Heart left ventricle (tissue), 16 donors: Measurements from ENCODE around the gene PGGT1B. TPM values are rescaled to one million over a fixed set of nuclear protein-coding genes. Genes with fewer than 3 reads are reported as not detected.

ENCODE experiments used
- ATAC-seq, 4 donors: fragments of 200-7000 bp; cut with Tn5 transposase; one replicate each; pipeline ENCODE4 v1.9.1; 2020 to 2022; ENCODE audit warnings: moderate library complexity in 4 of 4, mild to moderate bottlenecking in 3 of 4, moderate number of reproducible peaks in 1 of 4
- DNase-seq, 5 donors: peaks; one replicate each; pipeline ENCODE4 v3.0.0-alpha.2; 2020
- H3K27ac ChIP-seq, 12 donors: fragments of 200-600 bp; sonication (generic) in 4 of 12; one replicate each; pipeline versions ENCODE4 v1.5.0 to v1.8.0; 2016 to 2022; ENCODE audit warnings: mild to moderate bottlenecking in 2 of 12
- H3K27me3 ChIP-seq, 9 donors: fragments of 200-600 bp; sonication (generic) in 2 of 9; one replicate each; pipeline versions ENCODE4 v1.5.1 to v1.8.0; 2016 to 2022; ENCODE audit warnings: mild to moderate bottlenecking in 3 of 9
- H3K36me3 ChIP-seq, 9 donors: fragments of 200-600 bp; sonication (generic) in 2 of 9; one replicate each; pipeline versions ENCODE4 v1.5.0 to v1.8.0; 2018 to 2022; ENCODE audit warnings: mild to moderate bottlenecking in 2 of 9
- H3K4me1 ChIP-seq, 12 donors: fragments of 200-600 bp; sonication (generic) in 4 of 12; one replicate each; pipeline versions ENCODE4 v1.5.0 to v1.8.0; 2016 to 2022; ENCODE audit warnings: mild to moderate bottlenecking in 3 of 12
- H3K4me3 ChIP-seq, 12 donors: fragments of 200-600 bp; sonication (generic) in 4 of 12; one replicate each; pipeline versions ENCODE4 v1.5.0 to v1.8.0; 2017 to 2022; ENCODE audit warnings: mild to moderate bottlenecking in 9 of 12, moderate library complexity in 4 of 12
- H3K9me3 ChIP-seq, 12 donors: fragments of 200-600 bp; sonication (generic) in 4 of 12; one replicate each; pipeline versions ENCODE4 v1.5.0 to v1.8.0; 2016 to 2022; ENCODE audit warnings: mild to moderate bottlenecking in 1 of 12
- POLR2A ChIP-seq, 2 donors: fragments of 450-650 bp; IDR thresholded peaks; one replicate each; pipeline ENCODE4 v1.6.1; 2017; ENCODE audit warnings: antibody characterized with exemption in 2 of 2, mild to moderate bottlenecking in 2 of 2, moderate library complexity in 2 of 2
- WGBS, 4 donors: extraction: QIAGEN DNeasy Blood & Tissue Kit in 2 of 4; methylation state at CpG; one replicate each; pipeline versions ENCODE4 v1.1.5 to v1.1.7; 2013 to 2018; 5-methylcytosine and 5-hydroxymethylcytosine counted together
- intact Hi-C, 10 donors: fragments of 100-400 bp; cut with DNase I; formaldehyde crosslinking; loops; one replicate each; pipeline versions ENCODE4 v1.11.1 to v1.14.2; 2022
- polyA plus RNA-seq, 2 donors: library from polyadenylated mRNA; stranded (reverse); fragments of 200-250 nt; gene quantifications; one replicate each; pipeline ENCODE4 v1.2.3, GENCODE V29; 2013
- total RNA-seq, 9 donors: library from RNA; depleted of rRNA in 2 of 9; stranded (reverse); fragments of >200 nt in 2 of 9; fragmentation: NEBNext Ultra II Directional in 3 of 9; extraction: Animal tissue kit (Norgen Biotek cat#: 25700) in 3 of 9; gene quantifications; one replicate each; pipeline versions ENCODE4 v1.1.0 to v1.2.4, GENCODE V29; 2016 to 2023
- TF ChIP-seq, protein P1 (sequence below), 12 donors: fragments of 200-600 bp; sonication (generic) in 4 of 12; IDR thresholded peaks; one replicate each; pipeline versions ENCODE4 v1.5.0 to v1.8.0; 2018 to 2022; ENCODE audit warnings: antibody characterized with exemption in 12 of 12, mild to moderate bottlenecking in 5 of 12
- donor health status: ischemic (EF 13 %, LVEDD 7.1; RV severe dilation, severe dysfunction).
- donor health status: healthy with polysubstance abuse.
- donor health status: DM: no; HTN: yes; CAD: no.
- donor health status: DM: no; HTN: no; CAD: no.
- donor health status: ischemic (EF 25% LVEDD 6.9; RV normal size, moderate dysfunction).
- donor health status: ischemic (EF 25% LVEDD 5.7; RV mildly dilated, moderate dysfunction).
- donor health status: healthy.
- donor health status: DM: yes; HTN: yes; CAD: no.
- donor health status: ischemic (EF 35%, LVEDD 5.7; RV mildly dilated, moderate dysfunction).
- donor health status: nonischemic (EF 11% LVEDD 7.7; RV severe dilation, severe dysfunction).
- donor health status: DM: yes; HTN: yes; CAD: no.
- donor health status: PGD.
- donor health status: ischemic (EF 29% LVEDD 5.4; RV normal size, mild dysfunction).
- donor health status: nonischemic (EF 23%, LVEDD 6.1; RV moderate dilation, normal function).

PGGT1B gene
- total and polyA plus RNA-seq, 11 donors = 2.8 to 36.8 (median 23.1) TPM

DNA sequence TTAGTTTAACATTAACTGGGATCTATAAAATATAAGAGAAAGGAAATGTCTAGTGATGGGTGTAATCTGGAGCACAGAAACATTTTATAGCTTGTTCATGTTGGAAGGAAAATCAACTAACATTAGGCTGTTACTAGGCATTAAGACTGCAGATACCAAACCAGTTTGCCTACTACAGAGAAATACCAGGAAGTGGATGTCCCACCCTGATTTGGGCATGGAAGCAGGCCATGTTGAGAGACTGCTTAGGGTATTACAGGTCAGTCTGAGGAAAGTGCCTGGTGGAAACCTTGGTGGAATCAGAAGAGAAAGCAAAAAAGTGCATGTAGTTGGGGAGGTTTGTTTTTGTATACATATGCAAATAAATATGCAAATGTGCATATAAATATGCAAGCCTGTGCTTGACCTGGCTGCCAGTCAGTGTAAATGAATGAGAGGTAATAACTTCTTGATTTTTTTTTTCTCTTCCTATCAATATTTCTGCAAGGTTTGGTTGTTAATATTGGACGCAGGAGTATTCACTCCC, 43.4 kb upstream of the PGGT1B start:
- no peaks in the 10 kb centered on the region for H3K36me3 ChIP-seq
- H3K27me3 ChIP-seq = no peaks in the 10 kb centered on the region
- ATAC-seq = no peak
- no peak overlapping the region for H3K4me3 ChIP-seq
- DNase-seq = no peak
- H3K27ac ChIP-seq = no peak overlapping the region
- no peaks in the 10 kb centered on the region for H3K9me3 ChIP-seq
- WGBS, 4 donors = 83 to 98% (median 89%) methylated on average over 1 of the region's 1 CpG
- H3K4me1 ChIP-seq = no peaks in the 10 kb centered on the region
- intact Hi-C loops = loop anchor here in 7 of 10 donors (5.0 to 10.0 kb wide), 5 partner anchors 271 to 761 kb away; no protein-coding TSS in a partner anchor
- TF ChIP-seq, protein P1, sequence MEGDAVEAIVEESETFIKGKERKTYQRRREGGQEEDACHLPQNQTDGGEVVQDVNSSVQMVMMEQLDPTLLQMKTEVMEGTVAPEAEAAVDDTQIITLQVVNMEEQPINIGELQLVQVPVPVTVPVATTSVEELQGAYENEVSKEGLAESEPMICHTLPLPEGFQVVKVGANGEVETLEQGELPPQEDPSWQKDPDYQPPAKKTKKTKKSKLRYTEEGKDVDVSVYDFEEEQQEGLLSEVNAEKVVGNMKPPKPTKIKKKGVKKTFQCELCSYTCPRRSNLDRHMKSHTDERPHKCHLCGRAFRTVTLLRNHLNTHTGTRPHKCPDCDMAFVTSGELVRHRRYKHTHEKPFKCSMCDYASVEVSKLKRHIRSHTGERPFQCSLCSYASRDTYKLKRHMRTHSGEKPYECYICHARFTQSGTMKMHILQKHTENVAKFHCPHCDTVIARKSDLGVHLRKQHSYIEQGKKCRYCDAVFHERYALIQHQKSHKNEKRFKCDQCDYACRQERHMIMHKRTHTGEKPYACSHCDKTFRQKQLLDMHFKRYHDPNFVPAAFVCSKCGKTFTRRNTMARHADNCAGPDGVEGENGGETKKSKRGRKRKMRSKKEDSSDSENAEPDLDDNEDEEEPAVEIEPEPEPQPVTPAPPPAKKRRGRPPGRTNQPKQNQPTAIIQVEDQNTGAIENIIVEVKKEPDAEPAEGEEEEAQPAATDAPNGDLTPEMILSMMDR (IDR thresholded peaks at IDR 0.05) = no peak
- no peak for TF ChIP-seq POLR2A (IDR thresholded peaks at IDR 0.05)

GRCh38 chr5:115304496-115304895, 41.8 kb upstream of the PGGT1B start:
- Histone ChIP-seq H3K9me3 (no peaks in the 10 kb centered on the region), H3K27ac (no peak overlapping the region), H3K4me3 (no peak overlapping the region), H3K36me3 (no peaks in the 10 kb centered on the region), H3K27me3 (no peaks in the 10 kb centered on the region), H3K4me1 (no peaks in the 10 kb centered on the region)
- 96 to 98% (median 98%) methylated on average over 1 of the region's 1 CpG for WGBS, 4 donors
- no peak for DNase-seq
- ATAC-seq = no peak
- intact Hi-C loops = loop anchor here in 3 of 10 donors (10.0 kb wide), 1 partner anchor 530 kb away; no protein-coding TSS in a partner anchor
- TF ChIP-seq, protein P1 (IDR thresholded peaks at IDR 0.05) = no peak
- no peak for TF ChIP-seq POLR2A (IDR thresholded peaks at IDR 0.05)

DNA sequence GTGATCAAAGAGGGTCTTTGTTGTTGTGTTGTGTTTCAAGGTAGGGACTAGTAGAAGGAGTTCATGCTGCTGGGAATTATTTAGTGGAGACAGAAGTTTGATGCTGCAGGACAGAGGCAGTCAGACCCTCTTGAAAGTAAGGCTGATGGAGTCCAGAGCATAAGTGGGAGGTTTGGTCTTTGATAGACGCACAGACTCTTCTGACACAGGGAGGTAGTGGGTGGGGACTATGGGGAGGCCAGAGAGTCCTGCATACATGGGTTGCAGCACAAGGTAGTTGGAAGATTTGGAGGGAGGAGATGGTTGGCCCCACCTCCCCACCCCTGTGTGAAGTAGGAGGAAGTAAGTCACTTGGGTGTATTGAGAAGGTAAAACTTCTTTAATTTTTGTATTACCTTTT, 36.1 kb upstream of the PGGT1B start:
- 25 to 36% (median 33%) methylated on average over 1 of the region's 1 CpG for WGBS, 4 donors
- TF ChIP-seq POLR2A (IDR thresholded peaks at IDR 0.05) = no peak
- TF ChIP-seq, protein P1 (IDR thresholded peaks at IDR 0.05) = no peak
- no peak for ATAC-seq

GRCh38 chr5:115297031-115297430, 34.4 kb upstream of the PGGT1B start:
- Histone ChIP-seq H3K4me1 (peaks cover 0 to 15% (median 9%) of the 10 kb centered on the region in 12 donors), H3K27me3 (no peaks in the 10 kb centered on the region), H3K36me3 (no peaks in the 10 kb centered on the region), H3K4me3 (peak overlapping the region in 10 of 12 donors; percentile 74 to 99 (median 92)), H3K27ac (no peak overlapping the region), H3K9me3 (peaks cover 0 to 11% (median 0%) of the 10 kb centered on the region in 12 donors)
- TF ChIP-seq, protein P1 (IDR thresholded peaks at IDR 0.05) = no peak
- no peak for TF ChIP-seq POLR2A (IDR thresholded peaks at IDR 0.05)
- no peak for ATAC-seq
- intact Hi-C loops = loop anchor here in 1 of 10 donors (10.0 kb wide), 1 partner anchor 788 kb away; the partner anchor contains the start of gene COMMD10
- no peak for DNase-seq
- 52 to 60% (median 57%) methylated on average over 5 of the region's 5 CpGs for WGBS, 4 donors

More for the DNA sequence above, 36.1 kb upstream of the PGGT1B start:
- H3K9me3 ChIP-seq = no peaks in the 10 kb centered on the region
- intact Hi-C loops = loop anchor here in 1 of 10 donors (10.0 kb wide), 1 partner anchor 786 kb away; the partner anchor contains the start of gene COMMD10
- H3K27ac ChIP-seq = no peak overlapping the region
- DNase-seq = no peak
- H3K27me3 ChIP-seq = no peaks in the 10 kb centered on the region
- H3K36me3 ChIP-seq = no peaks in the 10 kb centered on the region
- no peak overlapping the region for H3K4me3 ChIP-seq
- H3K4me1 ChIP-seq = peaks cover 0 to 15% (median 9%) of the 10 kb centered on the region in 12 donors
